ENCODE data around the gene TBC1D16. TPM values are rescaled to one million over a fixed set of nuclear protein-coding genes. Genes with fewer than 3 reads are reported as not detected.

Gene TBC1D16
- total RNA-seq, 2 donors from 2014 or later, result 45.9 to 52.1 TPM

GRCh38 chr17:79990704-79991103, 45.0 kb downstream of the TBC1D16 start:
- H3K9me3 ChIP-seq, result no peaks in the 10 kb centered on the region
- peaks cover 15 to 17% of the 10 kb centered on the region in 2 donors for H3K4me1 ChIP-seq (ENCODE audit: control insufficient read depth in 1 of 2, low read depth in 2 of 2)
- no peak for TF ChIP-seq CTCF (IDR thresholded peaks at IDR 0.05)
- DNase-seq (ENCODE audit: low spot score) (no peak), ATAC-seq (ENCODE audit: insufficient number of reproducible peaks, low FRiP score, low read depth) (no peak)
- no peak overlapping the region for H3K27ac ChIP-seq
- H3K36me3 ChIP-seq, result no peaks in the 10 kb centered on the region
- no peak overlapping the region for H3K4me3 ChIP-seq
- no peaks in the 10 kb centered on the region for H3K27me3 ChIP-seq (replicated peaks; ENCODE audit: insufficient read depth)

DNA sequence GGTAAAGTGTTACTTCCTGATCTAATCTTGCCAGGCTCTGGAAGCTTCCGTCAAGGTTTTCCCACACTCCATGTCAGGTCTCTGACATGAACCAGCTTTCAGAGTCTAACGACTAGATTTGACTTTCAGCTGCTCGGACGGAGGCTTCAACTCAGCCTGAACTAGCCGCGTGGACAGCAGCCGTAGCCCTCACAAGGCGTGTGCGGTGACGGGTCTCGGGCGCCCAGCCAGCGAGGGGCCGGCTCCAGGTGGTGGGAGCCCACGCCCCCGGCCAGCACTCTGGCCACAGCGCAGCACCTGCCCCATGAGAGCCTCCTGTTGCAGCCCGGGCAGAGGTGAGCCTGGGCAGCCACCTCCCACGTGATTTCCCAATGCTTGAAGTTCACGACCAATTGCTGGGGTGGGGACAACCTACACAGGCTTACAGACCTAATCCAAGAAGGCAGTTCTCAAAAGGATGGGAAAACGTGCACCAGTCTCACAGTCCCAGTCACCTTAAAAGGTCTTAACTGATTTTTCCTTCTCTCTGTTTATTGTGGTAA, 45.5 kb downstream of the TBC1D16 start:
- no peaks in the 10 kb centered on the region for H3K9me3 ChIP-seq
- no peaks in the 10 kb centered on the region for H3K36me3 ChIP-seq
- no peak overlapping the region for H3K27ac ChIP-seq
- H3K27me3 ChIP-seq (replicated peaks; ENCODE audit: insufficient read depth), result no peaks in the 10 kb centered on the region
- peaks cover 15 to 17% of the 10 kb centered on the region in 2 donors for H3K4me1 ChIP-seq (ENCODE audit: control insufficient read depth in 1 of 2, low read depth in 2 of 2)
- ATAC-seq (ENCODE audit: insufficient number of reproducible peaks, low FRiP score, low read depth), result no peak
- no peak for DNase-seq (ENCODE audit: low spot score)
- no peak for TF ChIP-seq CTCF (IDR thresholded peaks at IDR 0.05)
- no peak overlapping the region for H3K4me3 ChIP-seq

DNA sequence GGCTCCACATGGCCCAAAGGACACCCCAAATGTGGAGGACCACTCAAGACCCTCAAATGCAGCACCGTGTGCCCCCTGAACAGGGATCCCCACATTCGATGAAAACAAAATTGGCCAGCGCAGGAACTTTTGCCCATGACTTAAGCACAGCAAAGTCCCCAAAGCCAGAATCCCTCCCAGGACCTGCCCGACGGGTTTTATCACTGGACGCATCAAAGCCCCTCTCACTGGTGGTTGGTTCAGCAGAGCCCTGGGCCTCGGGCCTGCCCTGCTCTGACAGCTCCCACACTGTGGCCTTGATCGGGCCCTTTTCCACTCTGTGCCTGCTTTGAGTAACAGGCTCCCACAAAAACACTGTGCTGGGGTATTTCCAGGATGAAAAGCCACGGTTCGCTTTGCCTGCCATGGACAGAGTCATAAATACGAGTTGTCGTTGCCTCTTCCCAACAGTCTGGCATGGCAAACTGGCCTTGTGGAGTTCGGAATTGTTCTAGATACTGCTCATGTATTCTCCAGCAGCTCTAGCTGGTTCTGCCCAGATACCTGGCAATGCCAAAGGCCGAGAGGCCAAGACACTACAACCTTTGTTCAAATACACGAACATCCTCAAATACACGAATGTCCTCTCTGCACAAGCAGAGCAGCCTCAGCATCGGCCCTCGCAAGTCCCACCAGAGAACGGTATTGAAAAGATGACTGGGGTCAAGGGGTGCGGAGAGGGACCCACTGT, 46.4 kb downstream of the TBC1D16 start:
- no peak for TF ChIP-seq CTCF (IDR thresholded peaks at IDR 0.05)
- Histone ChIP-seq H3K4me3 (no peak overlapping the region), H3K27ac (no peak overlapping the region), H3K9me3 (no peaks in the 10 kb centered on the region), H3K36me3 (no peaks in the 10 kb centered on the region), H3K4me1 (ENCODE audit: control insufficient read depth in 1 of 2, low read depth in 2 of 2) (peaks cover 15 to 17% of the 10 kb centered on the region in 2 donors), H3K27me3 (replicated peaks; ENCODE audit: insufficient read depth) (no peaks in the 10 kb centered on the region)
- DNase-seq (ENCODE audit: low spot score) (no peak), ATAC-seq (ENCODE audit: insufficient number of reproducible peaks, low FRiP score, low read depth) (no peak)

- Histone ChIP-seq H3K27ac (no peak overlapping the region), H3K4me3 (no peak overlapping the region), H3K9me3 (no peaks in the 10 kb centered on the region), H3K4me1 (ENCODE audit: control insufficient read depth in 1 of 2, low read depth in 2 of 2) (peaks cover 15 to 17% of the 10 kb centered on the region in 2 donors), H3K27me3 (replicated peaks; ENCODE audit: insufficient read depth) (no peaks in the 10 kb centered on the region), H3K36me3 (no peaks in the 10 kb centered on the region)
- no peak for TF ChIP-seq CTCF (IDR thresholded peaks at IDR 0.05)
- ATAC-seq (ENCODE audit: insufficient number of reproducible peaks, low FRiP score, low read depth), result no peak
- DNase-seq (ENCODE audit: low spot score), result no peak
These were observed 47.3 kb downstream of the TBC1D16 start for GRCh38 chr17:79988185-79988971.

DNA sequence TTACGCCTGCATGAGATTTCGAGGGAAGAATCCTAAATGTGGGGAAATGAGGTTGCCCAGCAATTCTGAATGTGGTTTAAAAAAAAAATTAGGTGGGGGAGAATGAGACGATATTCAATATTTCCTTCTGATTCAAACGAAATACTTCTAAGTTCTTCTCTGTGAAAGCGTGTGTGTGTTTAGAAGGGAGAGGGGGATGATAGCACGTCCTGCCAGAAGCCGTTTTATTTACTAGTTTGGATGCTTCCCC, 47.8 kb downstream of the TBC1D16 start:
- no peak for ATAC-seq (ENCODE audit: insufficient number of reproducible peaks, low FRiP score, low read depth)
- Histone ChIP-seq H3K27me3 (replicated peaks; ENCODE audit: insufficient read depth) (no peaks in the 10 kb centered on the region), H3K36me3 (no peaks in the 10 kb centered on the region), H3K4me1 (ENCODE audit: control insufficient read depth in 1 of 2, low read depth in 2 of 2) (peaks cover 15 to 17% of the 10 kb centered on the region in 2 donors), H3K27ac (no peak overlapping the region), H3K4me3 (no peak overlapping the region), H3K9me3 (no peaks in the 10 kb centered on the region)
- TF ChIP-seq CTCF (IDR thresholded peaks at IDR 0.05), result no peak
- DNase-seq (ENCODE audit: low spot score), result no peak

Measured in thoracic aorta (tissue), 2 donors.